SK-N-MC (cell line): ENCODE data around the gene FILIP1L.

Experiments used
- DNase-seq: peaks from one replicate; pipeline ENCODE4 v3.0.0-alpha.2; 2011; ENCODE audit warnings: low read depth, low spot score
- H3K27ac ChIP-seq: fragments of 200-600 bp; sonication (generic); 2 replicates; pipeline ENCODE4 v1.5.1; 2016; ENCODE audit warnings: mixed run types
- H3K36me3 ChIP-seq: fragments of 200-600 bp; sonication (generic); 2 replicates; pipeline ENCODE4 v1.6.1; 2017; ENCODE audit warnings: antibody characterized with exemption, low read length, mixed read lengths; ENCODE audit not compliant: insufficient read depth
- H3K4me3 ChIP-seq: fragments of 200-600 bp; sonication (generic); 2 replicates; pipeline ENCODE4 v1.5.1; 2016
- H3K9ac ChIP-seq: fragments of 200-600 bp; sonication (generic); 2 replicates; pipeline ENCODE4 v1.8.0; 2017; ENCODE audit warnings: mixed run types, mixed read lengths; ENCODE audit not compliant: insufficient read length
- H3K9me3 ChIP-seq: fragments of 200-600 bp; sonication (generic); 2 replicates; pipeline ENCODE4 v1.6.1; 2017; ENCODE audit warnings: low read depth, mild to moderate bottlenecking, antibody characterized with exemption, low read length, moderate library complexity, mixed read lengths
- EZH2 ChIP-seq: fragments of 200-600 bp; sonication (generic); IDR thresholded peaks from one replicate; pipeline ENCODE4 v1.6.1; 2017; ENCODE audit warnings: antibody characterized with exemption
- FOXP2 ChIP-seq: optimal IDR thresholded peaks from 2 replicates; pipeline ENCODE3; 2011; ENCODE audit warnings: mild to moderate bottlenecking, moderate library complexity; ENCODE audit not compliant: insufficient read depth; ENCODE audit errors: extremely low read length, control extremely low read depth
- POLR2AphosphoS5 ChIP-seq: IDR thresholded peaks from 2 replicates; pipeline ENCODE4 v1.6.1; 2012; ENCODE audit warnings: mild to moderate bottlenecking, low read depth, low read length, borderline replicate concordance

The FILIP1L gene

GRCh38 chr3:99859825-99860224 is 254.5 kb downstream of the FILIP1L start:
- H3K9me3 ChIP-seq: no peaks in the 10 kb centered on the region
- no peak for TF ChIP-seq EZH2
- TF ChIP-seq POLR2AphosphoS5: peak; percentile 27; the same call in 1 of the 2 replicates
- DNase-seq: peak; percentile 66
- H3K9ac ChIP-seq: no peak overlapping the region
- peak overlapping the region; percentile 55 for H3K4me3 ChIP-seq
- H3K27ac ChIP-seq: peak overlapping the region; percentile 90
- H3K36me3 ChIP-seq: no peaks in the 10 kb centered on the region; the same call in 1 of the 2 replicates

- no peak for DNase-seq
- Histone ChIP-seq H3K9me3 (no peaks in the 10 kb centered on the region), H3K9ac (no peak overlapping the region), H3K4me3 (no peak overlapping the region), H3K27ac (peak overlapping the region; percentile 90), H3K36me3 (no peaks in the 10 kb centered on the region; the same call in 1 of the 2 replicates)
- TF ChIP-seq FOXP2: no peak
- TF ChIP-seq POLR2AphosphoS5: no peak
Measured at GRCh38 chr3:99858469-99858868, 255.8 kb downstream of the FILIP1L start.

GRCh38 chr3:99857278-99857677 is 257.0 kb downstream of the FILIP1L start:
- Histone ChIP-seq H3K36me3 (no peaks in the 10 kb centered on the region), H3K9me3 (no peaks in the 10 kb centered on the region), H3K4me3 (no peak overlapping the region), H3K9ac (no peak overlapping the region), H3K27ac (no peak overlapping the region)
- no peak for DNase-seq
- no peak for TF ChIP-seq EZH2
- TF ChIP-seq FOXP2: no peak
- TF ChIP-seq POLR2AphosphoS5: no peak

- Histone ChIP-seq H3K9me3 (no peaks in the 10 kb centered on the region), H3K27ac (no peak overlapping the region), H3K36me3 (no peaks in the 10 kb centered on the region), H3K9ac (no peak overlapping the region), H3K4me3 (no peak overlapping the region)
- no peak for DNase-seq
- TF ChIP-seq EZH2 (no peak), FOXP2 (no peak), POLR2AphosphoS5 (no peak)
Measured at GRCh38 chr3:99856437-99857220, 257.7 kb downstream of the FILIP1L start.

- Histone ChIP-seq H3K27ac (no peak overlapping the region), H3K4me3 (no peak overlapping the region), H3K36me3 (no peaks in the 10 kb centered on the region), H3K9me3 (no peaks in the 10 kb centered on the region), H3K9ac (no peak overlapping the region)
- DNase-seq: no peak
- no peak for TF ChIP-seq POLR2AphosphoS5
- TF ChIP-seq FOXP2: no peak
- no peak for TF ChIP-seq EZH2
Measured at GRCh38 chr3:99855900-99856299, 258.4 kb downstream of the FILIP1L start.

GRCh38 chr3:99854756-99855298 is 259.5 kb downstream of the FILIP1L start:
- no peak for DNase-seq
- no peaks in the 10 kb centered on the region for H3K36me3 ChIP-seq
- H3K9me3 ChIP-seq: no peaks in the 10 kb centered on the region
- no peak overlapping the region for H3K4me3 ChIP-seq
- no peak overlapping the region for H3K9ac ChIP-seq
- TF ChIP-seq FOXP2 (no peak), EZH2 (no peak), POLR2AphosphoS5 (no peak)
- no peak overlapping the region for H3K27ac ChIP-seq

GRCh38 chr3:99852851-99853250 is 261.4 kb downstream of the FILIP1L start:
- DNase-seq: no peak
- no peak overlapping the region for H3K9ac ChIP-seq

GRCh38 chr3:99851955-99852354 is 262.3 kb downstream of the FILIP1L start:
- DNase-seq: no peak
- Histone ChIP-seq H3K36me3 (no peaks in the 10 kb centered on the region), H3K4me3 (no peak overlapping the region), H3K9ac (no peak overlapping the region), H3K27ac (no peak overlapping the region), H3K9me3 (no peaks in the 10 kb centered on the region)
- TF ChIP-seq EZH2 (no peak), FOXP2 (no peak), POLR2AphosphoS5 (no peak)

More at GRCh38 chr3:99852851-99853250, 261.4 kb downstream of the FILIP1L start:
- H3K4me3 ChIP-seq: peak overlapping the region; percentile 37; the same call in 1 of the 2 replicates
- H3K9me3 ChIP-seq: no peaks in the 10 kb centered on the region
- TF ChIP-seq FOXP2: no peak
- TF ChIP-seq EZH2: no peak
- TF ChIP-seq POLR2AphosphoS5: no peak
- peak overlapping the region; percentile 49; the same call in 1 of the 2 replicates for H3K27ac ChIP-seq
- H3K36me3 ChIP-seq: no peaks in the 10 kb centered on the region
